ENCODE data around the gene HHIP. TPM values are rescaled to one million over a fixed set of nuclear protein-coding genes. Genes with fewer than 3 reads are reported as not detected.

The HHIP gene
- total and polyA plus RNA-seq, 2 of the 13 experiments (the other 11 are each of a cell fraction or from before 2014, with no cell fraction given), result not detected

DNA sequence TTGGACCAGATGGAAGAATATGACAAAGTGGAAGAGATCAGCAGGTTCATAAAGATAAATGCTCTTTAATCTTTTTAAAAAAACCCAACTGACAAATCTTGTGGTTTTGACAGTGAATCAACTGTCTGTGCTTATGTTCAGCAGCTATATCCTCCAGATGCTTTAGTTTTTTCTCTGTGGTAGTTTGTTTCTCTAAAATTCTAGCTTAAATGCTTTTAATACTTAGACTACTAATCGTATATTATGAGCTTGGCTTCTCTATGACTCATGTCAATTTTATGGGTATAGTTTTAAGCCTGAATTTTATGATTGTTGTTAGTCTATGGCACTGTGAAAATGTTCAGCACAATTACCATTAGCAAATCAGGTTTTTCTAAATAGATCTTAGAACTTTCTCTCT, 12.9 kb downstream of the HHIP start:
- POLR2A ChIA-PET, result no interaction called here
- no peak for ATAC-seq

DNA sequence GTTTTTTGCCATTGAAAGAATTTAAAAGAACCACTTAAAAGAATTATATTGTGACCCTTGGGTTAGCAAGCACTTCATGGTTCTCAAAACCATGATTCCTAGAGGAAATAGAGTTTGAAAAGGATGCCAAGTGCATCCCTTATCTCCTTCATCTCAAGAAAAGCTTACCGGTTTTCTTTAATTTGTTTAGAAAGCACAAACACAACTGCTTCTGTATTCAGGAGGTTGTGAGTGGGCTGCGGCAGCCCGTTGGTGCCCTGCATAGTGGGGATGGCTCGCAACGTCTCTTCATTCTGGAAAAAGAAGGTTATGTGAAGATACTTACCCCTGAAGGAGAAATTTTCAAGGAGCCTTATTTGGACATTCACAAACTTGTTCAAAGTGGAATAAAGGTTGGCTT, 13.5 kb downstream of the HHIP start:
- in situ Hi-C loops (cut with HindIII; ENCODE audit: extremely low pct_ligation_motif_present, low pct_unique_long_range_greater_than_20kb) (no loop called here), intact Hi-C loops (cut with micrococcal nuclease; ENCODE audit: unreplicated experiment) (no loop called here)
- no peaks in the 10 kb centered on the region for H3K4me1 ChIP-seq (ENCODE audit: insufficient read depth, low read length)
- no peaks in the 10 kb centered on the region for H3K27me3 ChIP-seq (ENCODE audit: control insufficient read depth in 1 of 2, insufficient read depth in 2 of 2, low read length in 2 of 2)
- no peaks in the 10 kb centered on the region for H3K36me3 ChIP-seq (replicated peaks in 1 of 2; ENCODE audit: control insufficient read depth in 1 of 2, insufficient read depth in 2 of 2, low read length in 2 of 2)
- 48% methylated on average over 5 of the region's 5 CpGs for WGBS (ENCODE audit: low lambda C conversion rate)
- DNase-seq (ENCODE audit: low spot score), result no peak
- no peak for ATAC-seq
- no peak overlapping the region for H3K9ac ChIP-seq (ENCODE audit: insufficient read depth, low read depth, low read length)
- no peaks in the 10 kb centered on the region for H4K20me1 ChIP-seq (ENCODE audit: insufficient read depth, low read length)
- H3K79me2 ChIP-seq (ENCODE audit: insufficient read depth, low read length), result no peaks in the 10 kb centered on the region
- CTCF ChIA-PET (ENCODE audit: low intra/inter-chr PET ratio, low total read pairs), result no interaction called here
- no peaks in the 10 kb centered on the region for H3K9me3 ChIP-seq (ENCODE audit: low read length)
- no TSS peak for BruUV-seq (replicated peaks)
- FAIRE-seq, result no peak
- H3K4me2 ChIP-seq (ENCODE audit: low read depth, low read length), result no peak overlapping the region
- POLR2A ChIA-PET, result no interaction called here
- H2AFZ ChIP-seq (ENCODE audit: low read length), result no peak overlapping the region
- no peak overlapping the region for H3K27ac ChIP-seq (ENCODE audit: extremely low read length, insufficient read depth, low read length)
- TF ChIP-seq, protein P1, sequence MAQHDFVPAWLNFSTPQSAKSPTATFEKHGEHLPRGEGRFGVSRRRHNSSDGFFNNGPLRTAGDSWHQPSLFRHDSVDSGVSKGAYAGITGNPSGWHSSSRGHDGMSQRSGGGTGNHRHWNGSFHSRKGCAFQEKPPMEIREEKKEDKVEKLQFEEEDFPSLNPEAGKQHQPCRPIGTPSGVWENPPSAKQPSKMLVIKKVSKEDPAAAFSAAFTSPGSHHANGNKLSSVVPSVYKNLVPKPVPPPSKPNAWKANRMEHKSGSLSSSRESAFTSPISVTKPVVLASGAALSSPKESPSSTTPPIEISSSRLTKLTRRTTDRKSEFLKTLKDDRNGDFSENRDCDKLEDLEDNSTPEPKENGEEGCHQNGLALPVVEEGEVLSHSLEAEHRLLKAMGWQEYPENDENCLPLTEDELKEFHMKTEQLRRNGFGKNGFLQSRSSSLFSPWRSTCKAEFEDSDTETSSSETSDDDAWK (CRISPR knock-in tag; IDR thresholded peaks at IDR 0.05), result no peak
- TF ChIP-seq, protein P2, sequence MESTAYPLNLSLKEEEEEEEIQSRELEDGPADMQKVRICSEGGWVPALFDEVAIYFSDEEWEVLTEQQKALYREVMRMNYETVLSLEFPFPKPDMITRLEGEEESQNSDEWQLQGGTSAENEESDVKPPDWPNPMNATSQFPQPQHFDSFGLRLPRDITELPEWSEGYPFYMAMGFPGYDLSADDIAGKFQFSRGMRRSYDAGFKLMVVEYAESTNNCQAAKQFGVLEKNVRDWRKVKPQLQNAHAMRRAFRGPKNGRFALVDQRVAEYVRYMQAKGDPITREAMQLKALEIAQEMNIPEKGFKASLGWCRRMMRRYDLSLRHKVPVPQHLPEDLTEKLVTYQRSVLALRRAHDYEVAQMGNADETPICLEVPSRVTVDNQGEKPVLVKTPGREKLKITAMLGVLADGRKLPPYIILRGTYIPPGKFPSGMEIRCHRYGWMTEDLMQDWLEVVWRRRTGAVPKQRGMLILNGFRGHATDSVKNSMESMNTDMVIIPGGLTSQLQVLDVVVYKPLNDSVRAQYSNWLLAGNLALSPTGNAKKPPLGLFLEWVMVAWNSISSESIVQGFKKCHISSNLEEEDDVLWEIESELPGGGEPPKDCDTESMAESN (CRISPR knock-in tag; conservative IDR thresholded peaks at IDR 0.05), result no peak
- no peak for TF ChIP-seq WIZ (CRISPR knock-in tag; IDR thresholded peaks at IDR 0.05)
- TF ChIP-seq ZFP91 (CRISPR knock-in tag; IDR thresholded peaks at IDR 0.05; ENCODE audit: borderline replicate concordance), result no peak
- TF ChIP-seq HMGA1 (CRISPR knock-in tag; conservative IDR thresholded peaks at IDR 0.05), result no peak
- TF ChIP-seq ZNF333 (CRISPR knock-in tag; IDR thresholded peaks at IDR 0.05; ENCODE audit: borderline replicate concordance), result no peak
- H3K4me3 ChIP-seq (replicated peaks in 1 of 3; ENCODE audit: insufficient read depth in 1 of 3, low read depth in 2 of 3, low read length in 3 of 3), result no peak overlapping the region

More for the DNA sequence above, 12.9 kb downstream of the HHIP start:
- H3K27ac ChIP-seq (ENCODE audit: extremely low read length, insufficient read depth, low read length), result no peak overlapping the region
- no peak for DNase-seq (ENCODE audit: low spot score)
- CTCF ChIA-PET (ENCODE audit: low intra/inter-chr PET ratio, low total read pairs), result no interaction called here
- no peaks in the 10 kb centered on the region for H3K4me1 ChIP-seq (ENCODE audit: insufficient read depth, low read length)
- no peaks in the 10 kb centered on the region for H3K9me3 ChIP-seq (ENCODE audit: low read length)
- BruUV-seq (replicated peaks), result no TSS peak
- in situ Hi-C loops (cut with HindIII; ENCODE audit: extremely low pct_ligation_motif_present, low pct_unique_long_range_greater_than_20kb) (no loop called here), intact Hi-C loops (cut with micrococcal nuclease; ENCODE audit: unreplicated experiment) (no loop called here)
- H3K36me3 ChIP-seq (replicated peaks in 1 of 2; ENCODE audit: control insufficient read depth in 1 of 2, insufficient read depth in 2 of 2, low read length in 2 of 2), result no peaks in the 10 kb centered on the region
- no peak overlapping the region for H3K9ac ChIP-seq (ENCODE audit: insufficient read depth, low read depth, low read length)
- no peak overlapping the region for H3K4me2 ChIP-seq (ENCODE audit: low read depth, low read length)
- H3K79me2 ChIP-seq (ENCODE audit: insufficient read depth, low read length), result no peaks in the 10 kb centered on the region
- H3K27me3 ChIP-seq (ENCODE audit: control insufficient read depth in 1 of 2, insufficient read depth in 2 of 2, low read length in 2 of 2), result no peaks in the 10 kb centered on the region
- WGBS (ENCODE audit: low lambda C conversion rate), result 0% methylated on average over 1 of the region's 1 CpG
- no peaks in the 10 kb centered on the region for H4K20me1 ChIP-seq (ENCODE audit: insufficient read depth, low read length)
- H2AFZ ChIP-seq (ENCODE audit: low read length), result no peak overlapping the region
- TF ChIP-seq ATF7 (IDR thresholded peaks at IDR 0.05), result no peak
- TF ChIP-seq ATF7 (CRISPR knock-in tag; IDR thresholded peaks at IDR 0.05), result no peak
- TF ChIP-seq JUN (CRISPR knock-in tag; IDR thresholded peaks at IDR 0.05), result no peak
- no peak for TF ChIP-seq THAP11 (CRISPR knock-in tag; IDR thresholded peaks at IDR 0.05)
- TF ChIP-seq ZNF761 (CRISPR knock-in tag; conservative IDR thresholded peaks at IDR 0.05), result no peak
- TF ChIP-seq YY1 (IDR thresholded peaks at IDR 0.05; ENCODE audit: insufficient read depth, insufficient replicate concordance, low read depth, low read length), result no peak
- TF ChIP-seq ESRRA (CRISPR knock-in tag; IDR thresholded peaks at IDR 0.05; ENCODE audit: low read depth), result no peak
- TF ChIP-seq RARA (CRISPR knock-in tag; IDR thresholded peaks at IDR 0.05), result no peak
- no peak for TF ChIP-seq ZNF780A (CRISPR knock-in tag; IDR thresholded peaks at IDR 0.05)
- H3K4me3 ChIP-seq (replicated peaks in 1 of 3; ENCODE audit: insufficient read depth in 1 of 3, low read depth in 2 of 3, low read length in 3 of 3), result no peak overlapping the region
- FAIRE-seq, result no peak

Data from HepG2 (cell line).